ENCODE measurements around the gene OR10H2.
"Not testable (repeated sequence)": the region's sequence is repeated elsewhere in the genome, so short reads cannot be mapped to it uniquely, and the experiment has no call there.

OR10H2 gene

DNA sequence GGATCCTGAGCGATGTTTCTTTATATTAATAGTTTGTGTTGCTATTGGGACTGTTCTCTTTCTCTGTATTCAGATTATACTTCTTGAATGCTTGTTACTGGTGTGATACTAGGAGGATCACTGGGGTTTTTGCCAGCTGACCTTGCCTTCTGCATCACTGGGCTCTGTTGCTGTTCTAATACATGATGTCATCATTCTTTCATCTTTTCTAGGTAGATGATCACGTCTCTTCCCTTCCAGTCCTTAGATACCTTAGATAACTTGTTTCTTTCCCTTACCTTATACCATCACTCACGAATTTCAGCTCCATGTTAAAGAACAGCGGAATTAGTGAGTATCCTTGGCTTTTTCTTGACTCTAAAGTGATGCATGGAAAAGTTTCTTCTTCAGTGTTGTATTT lies 9.9 kb downstream of the OR10H2 start, which contains the start of gene OR10H3:
TSS of gene OR10H3 (plus strand) at position 264 of the 400 bp plus-strand sequence. CDS start 3,408 bp downstream, outside the sequence.
- Histone ChIP-seq H3K36me3 (replicated peaks) (no peaks in the 10 kb centered on the region), H3K27me3 (replicated peaks) (no peaks in the 10 kb centered on the region), H3K27ac (no peak within 1 kb of the TSS), H3K4me3 (ENCODE audit: low read depth, low read length) (no peak within 1 kb of the TSS)
- TF ChIP-seq, protein P1, sequence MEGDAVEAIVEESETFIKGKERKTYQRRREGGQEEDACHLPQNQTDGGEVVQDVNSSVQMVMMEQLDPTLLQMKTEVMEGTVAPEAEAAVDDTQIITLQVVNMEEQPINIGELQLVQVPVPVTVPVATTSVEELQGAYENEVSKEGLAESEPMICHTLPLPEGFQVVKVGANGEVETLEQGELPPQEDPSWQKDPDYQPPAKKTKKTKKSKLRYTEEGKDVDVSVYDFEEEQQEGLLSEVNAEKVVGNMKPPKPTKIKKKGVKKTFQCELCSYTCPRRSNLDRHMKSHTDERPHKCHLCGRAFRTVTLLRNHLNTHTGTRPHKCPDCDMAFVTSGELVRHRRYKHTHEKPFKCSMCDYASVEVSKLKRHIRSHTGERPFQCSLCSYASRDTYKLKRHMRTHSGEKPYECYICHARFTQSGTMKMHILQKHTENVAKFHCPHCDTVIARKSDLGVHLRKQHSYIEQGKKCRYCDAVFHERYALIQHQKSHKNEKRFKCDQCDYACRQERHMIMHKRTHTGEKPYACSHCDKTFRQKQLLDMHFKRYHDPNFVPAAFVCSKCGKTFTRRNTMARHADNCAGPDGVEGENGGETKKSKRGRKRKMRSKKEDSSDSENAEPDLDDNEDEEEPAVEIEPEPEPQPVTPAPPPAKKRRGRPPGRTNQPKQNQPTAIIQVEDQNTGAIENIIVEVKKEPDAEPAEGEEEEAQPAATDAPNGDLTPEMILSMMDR (IDR thresholded peaks at IDR 0.05; ENCODE audit: low read depth, low read length, missing control alignments) = no peak
- DNase-seq = no peak
- in situ Hi-C loops (cut with HindIII; ENCODE audit: low pct_ligation_motif_present, low sequenced_read_pairs) = no loop called here

DNA sequence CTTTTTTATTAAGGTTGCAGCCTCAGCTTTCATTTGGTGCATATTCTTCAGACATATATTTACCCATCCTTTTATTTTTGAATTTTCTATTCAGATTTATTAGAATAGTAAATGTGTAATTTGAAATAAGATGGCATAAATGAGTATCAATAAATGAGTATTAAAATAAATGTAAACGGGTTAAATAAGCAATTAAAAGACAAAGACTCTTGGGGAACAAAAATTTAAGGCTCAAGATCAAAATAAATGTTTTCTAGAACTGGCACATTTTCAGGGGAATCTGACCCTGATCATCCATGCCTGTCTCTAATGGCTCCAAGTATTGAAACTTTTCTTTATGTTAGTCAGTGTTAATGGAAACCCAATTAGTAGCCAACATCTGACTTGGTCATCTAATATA lies 13.0 kb downstream of the OR10H2 start:
- Histone ChIP-seq H3K4me3 (ENCODE audit: low read depth, low read length) (no peak overlapping the region), H3K27me3 (replicated peaks) (no peaks in the 10 kb centered on the region), H3K27ac (no peak overlapping the region), H3K36me3 (replicated peaks) (no peaks in the 10 kb centered on the region)
- DNase-seq = no peak
- TF ChIP-seq, protein P1 (IDR thresholded peaks at IDR 0.05; ENCODE audit: low read depth, low read length, missing control alignments) = no peak
- in situ Hi-C loops (cut with HindIII; ENCODE audit: low pct_ligation_motif_present, low sequenced_read_pairs) = no loop called here

DNA sequence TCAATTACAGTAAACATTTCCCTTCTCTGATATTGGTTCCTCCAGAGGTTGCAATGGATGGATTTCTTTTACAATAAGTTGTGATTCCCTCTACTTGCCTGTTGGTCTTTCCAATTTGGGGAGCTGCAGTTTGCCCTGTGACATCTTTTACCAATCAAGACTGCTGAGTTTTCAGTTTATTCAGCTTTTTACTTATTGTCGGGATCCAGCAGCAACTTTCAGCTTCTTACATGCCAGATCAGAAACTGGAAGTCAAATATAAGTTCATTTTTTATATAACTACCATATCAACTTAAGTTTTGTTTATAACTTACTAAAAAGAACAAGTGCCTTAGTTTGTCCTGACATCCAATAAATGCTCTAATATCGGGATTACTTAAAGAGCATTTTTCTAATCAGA lies 20.4 kb downstream of the OR10H2 start:
- no peaks in the 10 kb centered on the region for H3K27me3 ChIP-seq (replicated peaks)
- in situ Hi-C loops (cut with HindIII; ENCODE audit: low pct_ligation_motif_present, low sequenced_read_pairs) = no loop called here
- no peaks in the 10 kb centered on the region for H3K36me3 ChIP-seq (replicated peaks)
- H3K27ac ChIP-seq = no peak overlapping the region
- no peak overlapping the region for H3K4me3 ChIP-seq (ENCODE audit: low read depth, low read length)
- DNase-seq = no peak
- TF ChIP-seq, protein P1 (IDR thresholded peaks at IDR 0.05; ENCODE audit: low read depth, low read length, missing control alignments) = no peak

DNA sequence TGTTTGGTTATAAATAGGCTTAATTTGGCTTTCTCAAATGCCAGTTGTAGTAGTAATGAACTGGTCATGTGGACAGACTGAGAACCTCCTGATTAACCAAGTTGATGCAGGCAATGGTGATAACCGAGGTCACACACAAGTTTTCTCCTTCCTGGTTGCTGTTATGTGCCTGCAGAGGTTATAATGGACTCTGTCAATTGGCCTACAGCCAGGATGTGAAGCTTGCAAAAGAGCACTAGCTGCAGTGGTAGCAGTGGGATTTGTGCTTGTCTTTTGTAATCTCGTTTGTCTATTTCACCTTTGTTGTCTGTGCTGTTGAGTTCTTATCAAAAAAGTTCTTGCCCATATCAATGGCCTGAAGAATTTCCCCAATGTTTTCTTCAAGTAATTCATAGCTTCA lies 30.6 kb downstream of the OR10H2 start:
- in situ Hi-C loops (cut with HindIII; ENCODE audit: low pct_ligation_motif_present, low sequenced_read_pairs) = no loop called here
- Histone ChIP-seq H3K36me3 (replicated peaks) (no peaks in the 10 kb centered on the region), H3K4me3 (ENCODE audit: low read depth, low read length) (no peak overlapping the region), H3K27me3 (replicated peaks) (no peaks in the 10 kb centered on the region), H3K27ac (no peak overlapping the region)
- DNase-seq = no peak
- TF ChIP-seq, protein P1 (IDR thresholded peaks at IDR 0.05; ENCODE audit: low read depth, low read length, missing control alignments) = no peak

DNA sequence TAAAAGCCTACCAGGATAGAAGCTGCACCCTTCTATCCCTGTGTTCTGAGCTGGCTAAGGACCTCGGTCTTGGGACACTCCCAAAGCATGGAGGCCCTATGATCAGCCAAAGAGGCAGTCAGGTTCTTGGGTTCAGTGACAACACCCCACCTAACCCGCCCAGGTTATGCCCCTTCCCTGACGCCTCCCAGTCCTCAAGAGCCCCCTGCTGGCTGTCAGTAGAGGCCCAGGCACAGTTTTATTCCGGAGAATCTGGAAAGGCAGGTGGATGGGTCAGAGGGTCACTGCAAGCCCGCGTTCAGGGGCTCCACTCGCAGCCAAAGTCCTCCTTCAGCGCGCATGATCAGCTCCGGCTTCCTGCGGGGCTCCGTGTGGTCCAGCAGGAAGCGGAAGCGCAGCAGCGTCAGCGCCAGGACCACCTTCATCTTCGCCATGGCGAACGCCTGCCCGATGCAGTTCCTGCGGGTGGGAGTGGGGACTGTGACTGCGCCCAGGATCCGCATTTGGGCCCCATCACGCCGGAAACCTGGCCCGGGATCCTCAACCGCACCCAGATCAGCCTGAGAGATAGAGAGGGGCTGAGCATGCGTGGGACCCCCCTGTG lies 32.2 kb downstream of the OR10H2 start:
- TF ChIP-seq, protein P1 (IDR thresholded peaks at IDR 0.05; ENCODE audit: low read depth, low read length, missing control alignments) = no peak
- H3K27me3 ChIP-seq (replicated peaks) = no peaks in the 10 kb centered on the region
- no peak overlapping the region for H3K4me3 ChIP-seq (ENCODE audit: low read depth, low read length)
- no peak overlapping the region for H3K27ac ChIP-seq
- no peak for DNase-seq
- in situ Hi-C loops (cut with HindIII; ENCODE audit: low pct_ligation_motif_present, low sequenced_read_pairs) = no loop called here
- no peaks in the 10 kb centered on the region for H3K36me3 ChIP-seq (replicated peaks)

DNA sequence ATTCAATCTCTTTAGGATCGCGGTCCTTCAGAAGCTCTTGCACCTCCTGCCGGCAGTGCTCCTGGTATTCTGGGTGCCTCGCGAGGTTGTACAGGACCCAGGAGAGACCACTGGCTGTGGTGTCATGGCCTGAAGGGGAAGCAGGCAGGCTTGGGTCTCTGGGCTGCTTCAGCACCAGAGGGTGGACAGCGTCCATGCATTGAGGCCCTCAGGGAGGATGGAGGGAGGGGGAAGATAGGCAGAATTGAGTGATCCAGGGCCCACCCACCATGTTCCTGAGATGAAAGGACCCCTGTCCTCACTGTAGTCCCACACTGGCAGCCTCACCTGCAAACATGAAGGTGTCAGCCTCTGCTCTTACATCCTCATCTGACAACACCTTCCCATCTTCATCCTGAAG lies 41.8 kb downstream of the OR10H2 start:
- Histone ChIP-seq H3K36me3 (replicated peaks) (no peaks in the 10 kb centered on the region), H3K4me3 (ENCODE audit: low read depth, low read length) (no peak overlapping the region), H3K27ac (no peak overlapping the region), H3K27me3 (replicated peaks) (no peaks in the 10 kb centered on the region)
- in situ Hi-C loops (cut with HindIII; ENCODE audit: low pct_ligation_motif_present, low sequenced_read_pairs) = no loop called here
- TF ChIP-seq, protein P1 (IDR thresholded peaks at IDR 0.05; ENCODE audit: low read depth, low read length, missing control alignments) = no peak
- no peak for DNase-seq

DNA sequence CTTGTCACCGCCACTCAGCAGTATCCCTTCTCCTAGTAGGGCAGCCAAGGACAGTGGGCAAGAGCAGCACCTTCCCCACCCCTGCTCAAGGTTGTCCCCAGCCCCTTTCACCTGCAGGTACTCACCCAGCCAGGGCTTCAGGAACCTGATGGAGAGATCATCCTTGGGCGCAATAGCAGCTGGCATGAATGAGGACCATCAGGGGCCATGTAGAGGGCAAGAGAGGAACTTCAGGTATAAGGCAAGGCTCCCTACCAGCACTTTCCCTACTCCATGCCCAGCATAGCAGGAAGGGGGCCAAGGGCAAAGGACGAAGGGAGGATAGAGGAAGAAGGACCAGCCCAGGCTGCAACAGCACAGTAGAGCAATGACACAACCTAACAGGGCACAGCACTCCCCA lies 46.3 kb downstream of the OR10H2 start:
- H3K36me3 ChIP-seq (replicated peaks); H3K27me3 ChIP-seq (replicated peaks); H3K4me3 ChIP-seq (ENCODE audit: low read depth, low read length); H3K27ac ChIP-seq; DNase-seq; in situ Hi-C loops (cut with HindIII; ENCODE audit: low pct_ligation_motif_present, low sequenced_read_pairs): not testable (repeated sequence)
